ENCODE results near the gene SPAG16. TPM values are rescaled to one million over a fixed set of nuclear protein-coding genes. Genes with fewer than 3 reads are reported as not detected.

The SPAG16 gene
- total and polyA plus RNA-seq, 2 donors (not counting 1 experiment from before 2014, with no cell fraction given), result 24.1 to 36.8 TPM

DNA sequence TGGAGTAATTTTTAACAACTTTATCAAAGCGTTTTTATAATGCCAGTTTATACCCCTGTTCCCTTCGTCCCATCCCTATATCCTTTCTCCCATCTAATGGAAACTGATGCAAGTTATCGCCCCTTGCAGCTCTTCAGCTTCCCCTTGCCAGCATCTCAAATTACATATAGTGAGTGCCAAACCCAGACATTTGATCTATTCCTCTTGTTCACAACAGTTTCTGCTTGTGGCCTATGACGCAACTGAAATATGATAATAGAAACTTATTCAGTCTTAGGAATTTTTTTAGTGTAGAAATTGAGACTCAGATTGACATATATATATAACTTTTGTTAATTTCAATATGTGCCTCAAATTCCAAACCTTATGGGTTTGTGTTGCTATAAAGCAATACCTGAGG lies 564.4 kb downstream of the SPAG16 start:
- peak; percentile 77 to 78 for DNase-seq (ENCODE audit: low read depth in 2 of 2)
- Histone ChIP-seq H3K79me2 (ENCODE audit: control insufficient read depth, insufficient read depth, low read length) (no peaks in the 10 kb centered on the region), H3K4me1 (ENCODE audit: control insufficient read depth, extremely low read depth, insufficient read depth, low read length) (no peaks in the 10 kb centered on the region), H3K36me3 (ENCODE audit: control insufficient read depth, insufficient read depth, low read length) (no peaks in the 10 kb centered on the region), H4K20me1 (ENCODE audit: control insufficient read depth, extremely low read depth, insufficient read depth, low read length) (no peaks in the 10 kb centered on the region), H3K27ac (ENCODE audit: insufficient read depth, low read length) (no peak overlapping the region), H3K4me3 (replicated peaks in 1 of 4; ENCODE audit: control extremely low read depth in 1 of 4, insufficient read depth in 1 of 4, low read depth in 3 of 4, low read length in 4 of 4) (no peak overlapping the region), H3K27me3 (ENCODE audit: control insufficient read depth, insufficient read depth, low read length) (no peaks in the 10 kb centered on the region), H3K9me3 (ENCODE audit: control insufficient read depth, insufficient read depth, low read depth, low read length) (no peaks in the 10 kb centered on the region), H2AFZ (ENCODE audit: low read length) (no peak overlapping the region), H3K4me2 (ENCODE audit: extremely low read depth, insufficient read depth, low read length) (no peak overlapping the region), H3K9ac (ENCODE audit: insufficient read depth, low read length) (no peak overlapping the region)
- TF ChIP-seq EZH2 (IDR thresholded peaks at IDR 0.05; ENCODE audit: low read length, missing control alignments), result no peak
- TF ChIP-seq, protein P1, sequence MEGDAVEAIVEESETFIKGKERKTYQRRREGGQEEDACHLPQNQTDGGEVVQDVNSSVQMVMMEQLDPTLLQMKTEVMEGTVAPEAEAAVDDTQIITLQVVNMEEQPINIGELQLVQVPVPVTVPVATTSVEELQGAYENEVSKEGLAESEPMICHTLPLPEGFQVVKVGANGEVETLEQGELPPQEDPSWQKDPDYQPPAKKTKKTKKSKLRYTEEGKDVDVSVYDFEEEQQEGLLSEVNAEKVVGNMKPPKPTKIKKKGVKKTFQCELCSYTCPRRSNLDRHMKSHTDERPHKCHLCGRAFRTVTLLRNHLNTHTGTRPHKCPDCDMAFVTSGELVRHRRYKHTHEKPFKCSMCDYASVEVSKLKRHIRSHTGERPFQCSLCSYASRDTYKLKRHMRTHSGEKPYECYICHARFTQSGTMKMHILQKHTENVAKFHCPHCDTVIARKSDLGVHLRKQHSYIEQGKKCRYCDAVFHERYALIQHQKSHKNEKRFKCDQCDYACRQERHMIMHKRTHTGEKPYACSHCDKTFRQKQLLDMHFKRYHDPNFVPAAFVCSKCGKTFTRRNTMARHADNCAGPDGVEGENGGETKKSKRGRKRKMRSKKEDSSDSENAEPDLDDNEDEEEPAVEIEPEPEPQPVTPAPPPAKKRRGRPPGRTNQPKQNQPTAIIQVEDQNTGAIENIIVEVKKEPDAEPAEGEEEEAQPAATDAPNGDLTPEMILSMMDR (conservative IDR thresholded peaks at IDR 0.05 in 1 of 2, IDR thresholded peaks at IDR 0.05 in 1 of 2; ENCODE audit: low read depth in 1 of 2, low read length in 2 of 2), result no peak

DNA sequence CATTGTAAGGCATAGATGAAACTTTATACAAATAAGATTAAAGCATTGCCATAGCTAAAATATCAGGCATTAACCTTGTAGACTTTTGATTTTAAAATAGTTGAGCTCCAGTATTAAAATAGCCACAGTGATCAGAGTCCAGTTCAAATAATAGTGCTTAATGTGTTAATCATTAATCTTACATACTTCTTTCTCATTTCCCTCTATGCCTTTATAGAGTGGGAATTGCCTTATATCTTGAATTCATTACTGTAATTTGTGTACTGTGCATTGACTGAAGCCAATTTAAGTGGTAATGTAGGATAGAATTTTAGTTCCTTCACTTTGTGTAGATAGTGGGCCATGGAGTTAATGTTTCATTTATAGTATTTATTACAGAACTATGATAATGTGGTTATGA lies 577.4 kb downstream of the SPAG16 start:
- no peaks in the 10 kb centered on the region for H4K20me1 ChIP-seq (ENCODE audit: control insufficient read depth, extremely low read depth, insufficient read depth, low read length)
- no peak overlapping the region for H3K4me3 ChIP-seq (replicated peaks in 1 of 4; ENCODE audit: control extremely low read depth in 1 of 4, insufficient read depth in 1 of 4, low read depth in 3 of 4, low read length in 4 of 4)
- no peak overlapping the region for H3K27ac ChIP-seq (ENCODE audit: insufficient read depth, low read length)
- H3K79me2 ChIP-seq (ENCODE audit: control insufficient read depth, insufficient read depth, low read length), result no peaks in the 10 kb centered on the region
- H3K4me2 ChIP-seq (ENCODE audit: extremely low read depth, insufficient read depth, low read length), result no peak overlapping the region
- H2AFZ ChIP-seq (ENCODE audit: low read length), result no peak overlapping the region
- H3K9ac ChIP-seq (ENCODE audit: insufficient read depth, low read length), result no peak overlapping the region
- H3K27me3 ChIP-seq (ENCODE audit: control insufficient read depth, insufficient read depth, low read length), result no peaks in the 10 kb centered on the region
- H3K9me3 ChIP-seq (ENCODE audit: control insufficient read depth, insufficient read depth, low read depth, low read length), result no peaks in the 10 kb centered on the region
- TF ChIP-seq EZH2 (IDR thresholded peaks at IDR 0.05; ENCODE audit: low read length, missing control alignments), result no peak
- TF ChIP-seq, protein P1 (conservative IDR thresholded peaks at IDR 0.05 in 1 of 2, IDR thresholded peaks at IDR 0.05 in 1 of 2; ENCODE audit: low read depth in 1 of 2, low read length in 2 of 2), result no peak
- no peak for DNase-seq (ENCODE audit: low read depth in 2 of 2)
- no peaks in the 10 kb centered on the region for H3K4me1 ChIP-seq (ENCODE audit: control insufficient read depth, extremely low read depth, insufficient read depth, low read length)
- no peaks in the 10 kb centered on the region for H3K36me3 ChIP-seq (ENCODE audit: control insufficient read depth, insufficient read depth, low read length)

GRCh38 chr2:213862407-213863076 lies 578.3 kb downstream of the SPAG16 start:
- H3K79me2 ChIP-seq (ENCODE audit: control insufficient read depth, insufficient read depth, low read length), result no peaks in the 10 kb centered on the region
- no peaks in the 10 kb centered on the region for H3K9me3 ChIP-seq (ENCODE audit: control insufficient read depth, insufficient read depth, low read depth, low read length)
- no peak overlapping the region for H3K4me2 ChIP-seq (ENCODE audit: extremely low read depth, insufficient read depth, low read length)
- no peak for DNase-seq (ENCODE audit: low read depth in 2 of 2)
- no peak overlapping the region for H3K4me3 ChIP-seq (replicated peaks in 1 of 4; ENCODE audit: control extremely low read depth in 1 of 4, insufficient read depth in 1 of 4, low read depth in 3 of 4, low read length in 4 of 4)
- H3K4me1 ChIP-seq (ENCODE audit: control insufficient read depth, extremely low read depth, insufficient read depth, low read length), result no peaks in the 10 kb centered on the region
- H3K36me3 ChIP-seq (ENCODE audit: control insufficient read depth, insufficient read depth, low read length), result no peaks in the 10 kb centered on the region
- H3K9ac ChIP-seq (ENCODE audit: insufficient read depth, low read length), result no peak overlapping the region
- H3K27me3 ChIP-seq (ENCODE audit: control insufficient read depth, insufficient read depth, low read length), result no peaks in the 10 kb centered on the region
- H2AFZ ChIP-seq (ENCODE audit: low read length), result no peak overlapping the region
- TF ChIP-seq, protein P1 (conservative IDR thresholded peaks at IDR 0.05 in 1 of 2, IDR thresholded peaks at IDR 0.05 in 1 of 2; ENCODE audit: low read depth in 1 of 2, low read length in 2 of 2), result no peak
- TF ChIP-seq EZH2 (IDR thresholded peaks at IDR 0.05; ENCODE audit: low read length, missing control alignments), result no peak
- no peak overlapping the region for H3K27ac ChIP-seq (ENCODE audit: insufficient read depth, low read length)
- H4K20me1 ChIP-seq (ENCODE audit: control insufficient read depth, extremely low read depth, insufficient read depth, low read length), result no peaks in the 10 kb centered on the region

Data from fibroblast of lung (primary cell).